ENCODE results near the gene RCOR1. TPM values are rescaled to one million over a fixed set of nuclear protein-coding genes. Genes with fewer than 3 reads are reported as not detected.

Gene RCOR1
- polyA plus RNA-seq, 4 donors, result 37.5 to 42.2 (median 40.7) TPM

- no peak for DNase-seq (ENCODE audit: low read depth in 4 of 4, low spot score in 3 of 4)
Observed at GRCh38 chr14:102699416-102700110, 107.1 kb downstream of the RCOR1 start.

- peak in 3 of 4 donors; percentile 18 to 32 (median 20) for DNase-seq (ENCODE audit: low read depth in 4 of 4, low spot score in 3 of 4)
Observed at GRCh38 chr14:102708494-102708893, 116.0 kb downstream of the RCOR1 start.

- DNase-seq (ENCODE audit: low read depth in 4 of 4, low spot score in 3 of 4), result no peak
Observed at GRCh38 chr14:102711207-102711606, 118.8 kb downstream of the RCOR1 start.

- DNase-seq (ENCODE audit: low read depth in 4 of 4, low spot score in 3 of 4), result no peak
Observed at GRCh38 chr14:102711946-102712345, 119.5 kb downstream of the RCOR1 start.

GRCh38 chr14:102717276-102717675 lies 124.8 kb downstream of the RCOR1 start:
- DNase-seq (ENCODE audit: low read depth in 4 of 4, low spot score in 3 of 4), result no peak

- no peak for DNase-seq (ENCODE audit: low read depth in 4 of 4, low spot score in 3 of 4)
Observed at GRCh38 chr14:102722646-102723045, 130.2 kb downstream of the RCOR1 start.

- no peak for DNase-seq (ENCODE audit: low read depth in 4 of 4, low spot score in 3 of 4)
Observed at GRCh38 chr14:102723650-102724049, 131.2 kb downstream of the RCOR1 start.

- no peak for DNase-seq (ENCODE audit: low read depth in 4 of 4, low spot score in 3 of 4)
Observed at GRCh38 chr14:102726191-102726949, 133.9 kb downstream of the RCOR1 start.

GRCh38 chr14:102727336-102728095 lies 135.1 kb downstream of the RCOR1 start:
- no peak for DNase-seq (ENCODE audit: low read depth in 4 of 4, low spot score in 3 of 4)

- no peak for DNase-seq (ENCODE audit: low read depth in 4 of 4, low spot score in 3 of 4)
Observed at GRCh38 chr14:102728501-102728900, 136.1 kb downstream of the RCOR1 start.

- no peak for DNase-seq (ENCODE audit: low read depth in 4 of 4, low spot score in 3 of 4)
Observed at GRCh38 chr14:102729268-102729667, 136.8 kb downstream of the RCOR1 start.

- no peak for DNase-seq (ENCODE audit: low read depth in 4 of 4, low spot score in 3 of 4)
Observed at GRCh38 chr14:102729825-102730224, 137.4 kb downstream of the RCOR1 start.

- no peak for DNase-seq (ENCODE audit: low read depth in 4 of 4, low spot score in 3 of 4)
Observed at GRCh38 chr14:102731101-102731870, 138.8 kb downstream of the RCOR1 start.

GRCh38 chr14:102731871-102732800 lies 139.7 kb downstream of the RCOR1 start:
- DNase-seq (ENCODE audit: low read depth in 4 of 4, low spot score in 3 of 4), result no peak

GRCh38 chr14:102732924-102733323 lies 140.5 kb downstream of the RCOR1 start:
- DNase-seq (ENCODE audit: low read depth in 4 of 4, low spot score in 3 of 4), result no peak

GRCh38 chr14:102733326-102733725 lies 140.9 kb downstream of the RCOR1 start:
- no peak for DNase-seq (ENCODE audit: low read depth in 4 of 4, low spot score in 3 of 4)

- DNase-seq (ENCODE audit: low read depth in 4 of 4, low spot score in 3 of 4), result no peak
Observed at GRCh38 chr14:102734436-102734835, 142.0 kb downstream of the RCOR1 start.

- no peak for DNase-seq (ENCODE audit: low read depth in 4 of 4, low spot score in 3 of 4)
Observed at GRCh38 chr14:102736956-102737355, 144.5 kb downstream of the RCOR1 start.

All from left renal pelvis (tissue), 4 donors.